ENCODE measurements around the gene NCK2.
A peak's percentile ranks its signal among the peaks of the same experiment; 100 is the strongest.

Gene NCK2

GRCh38 chr2:105873721-105874120 is 129.0 kb downstream of the NCK2 start:
- DNase-seq (ENCODE audit: low spot score), result no peak

- DNase-seq (ENCODE audit: low spot score), result no peak
Observed at GRCh38 chr2:105874466-105874865, 129.8 kb downstream of the NCK2 start.

GRCh38 chr2:105875241-105875640 is 130.5 kb downstream of the NCK2 start:
- DNase-seq (ENCODE audit: low spot score), result no peak

GRCh38 chr2:105876191-105876590 is 131.5 kb downstream of the NCK2 start:
- no peak for DNase-seq (ENCODE audit: low spot score)

- DNase-seq (ENCODE audit: low spot score), result no peak
Observed at GRCh38 chr2:105877945-105878344, 133.2 kb downstream of the NCK2 start.

GRCh38 chr2:105879106-105879802 is 134.5 kb downstream of the NCK2 start:
- no peak for DNase-seq (ENCODE audit: low spot score)

- no peak for DNase-seq (ENCODE audit: low spot score)
Observed at GRCh38 chr2:105879803-105880300, 135.1 kb downstream of the NCK2 start.

GRCh38 chr2:105880637-105881036 is 135.9 kb downstream of the NCK2 start:
- DNase-seq (ENCODE audit: low spot score), result no peak

- no peak for DNase-seq (ENCODE audit: low spot score)
Observed at GRCh38 chr2:105881286-105882136, 136.8 kb downstream of the NCK2 start.

- no peak for DNase-seq (ENCODE audit: low spot score)
Observed at GRCh38 chr2:105882341-105882740, 137.6 kb downstream of the NCK2 start.

- no peak for DNase-seq (ENCODE audit: low spot score)
Observed at GRCh38 chr2:105882920-105883435, 138.3 kb downstream of the NCK2 start.

- no peak for DNase-seq (ENCODE audit: low spot score)
Observed at GRCh38 chr2:105883911-105884694, 139.4 kb downstream of the NCK2 start.

- DNase-seq (ENCODE audit: low spot score), result no peak
Observed at GRCh38 chr2:105885456-105885855, 140.7 kb downstream of the NCK2 start.

- DNase-seq (ENCODE audit: low spot score), result no peak
Observed at GRCh38 chr2:105886029-105886454, 141.3 kb downstream of the NCK2 start.

- no peak for DNase-seq (ENCODE audit: low spot score)
Observed at GRCh38 chr2:105886687-105887086, 142.0 kb downstream of the NCK2 start.

GRCh38 chr2:105887256-105887655 is 142.5 kb downstream of the NCK2 start:
- DNase-seq (ENCODE audit: low spot score), result no peak

GRCh38 chr2:105888625-105889024 is 143.9 kb downstream of the NCK2 start:
- DNase-seq (ENCODE audit: low spot score), result peak; percentile 37

- DNase-seq (ENCODE audit: low spot score), result no peak
Observed at GRCh38 chr2:105889046-105889445, 144.3 kb downstream of the NCK2 start.

GRCh38 chr2:105890111-105890510 is 145.4 kb downstream of the NCK2 start:
- DNase-seq (ENCODE audit: low spot score), result no peak

- DNase-seq (ENCODE audit: low spot score), result no peak
Observed at GRCh38 chr2:105890856-105891255, 146.1 kb downstream of the NCK2 start.

GRCh38 chr2:105893011-105893995 is 148.6 kb downstream of the NCK2 start:
- DNase-seq (ENCODE audit: low spot score), result no peak
